ENCODE data around the gene DOCK2.
A peak's percentile ranks its signal among the peaks of the same experiment; 100 is the strongest.

DOCK2 gene

GRCh38 chr5:169634606-169635005, 2.5 kb upstream of the DOCK2 start:
- no peak for TF ChIP-seq CTCF (IDR thresholded peaks at IDR 0.05; ENCODE audit: extremely low read depth, insufficient read depth, missing control alignments)
- in situ Hi-C loops (cut with MboI; ENCODE audit: low pct_unique_long_range_greater_than_20kb, low sequenced_read_pairs, unreplicated experiment) = no loop called here
- DNase-seq (ENCODE audit: low spot score) = no peak

- in situ Hi-C loops (cut with MboI; ENCODE audit: low pct_unique_long_range_greater_than_20kb, low sequenced_read_pairs, unreplicated experiment) = no loop called here
- DNase-seq (ENCODE audit: low spot score) = no peak
- no peak for TF ChIP-seq CTCF (IDR thresholded peaks at IDR 0.05; ENCODE audit: extremely low read depth, insufficient read depth, missing control alignments)
Observed at GRCh38 chr5:169635936-169636335, 1.1 kb upstream of the DOCK2 start.

GRCh38 chr5:169636477-169637084, 494 bp upstream of the DOCK2 start:
- TF ChIP-seq CTCF (IDR thresholded peaks at IDR 0.05; ENCODE audit: extremely low read depth, insufficient read depth, missing control alignments) = no peak
- no peak for DNase-seq (ENCODE audit: low spot score)
- in situ Hi-C loops (cut with MboI; ENCODE audit: low pct_unique_long_range_greater_than_20kb, low sequenced_read_pairs, unreplicated experiment) = no loop called here

- TF ChIP-seq CTCF (IDR thresholded peaks at IDR 0.05; ENCODE audit: extremely low read depth, insufficient read depth, missing control alignments) = no peak
- DNase-seq (ENCODE audit: low spot score) = peak; percentile 69
- in situ Hi-C loops (cut with MboI; ENCODE audit: low pct_unique_long_range_greater_than_20kb, low sequenced_read_pairs, unreplicated experiment) = no loop called here
Observed at GRCh38 chr5:169637549-169638121, 560 bp downstream of the DOCK2 start.

- TF ChIP-seq CTCF (IDR thresholded peaks at IDR 0.05; ENCODE audit: extremely low read depth, insufficient read depth, missing control alignments) = no peak
- no peak for DNase-seq (ENCODE audit: low spot score)
- in situ Hi-C loops (cut with MboI; ENCODE audit: low pct_unique_long_range_greater_than_20kb, low sequenced_read_pairs, unreplicated experiment) = no loop called here
Observed at GRCh38 chr5:169641253-169641652, 4.2 kb downstream of the DOCK2 start.

GRCh38 chr5:169646856-169647255, 9.8 kb downstream of the DOCK2 start:
- peak; percentile 40 for DNase-seq (ENCODE audit: low spot score)
- no peak for TF ChIP-seq CTCF (IDR thresholded peaks at IDR 0.05; ENCODE audit: extremely low read depth, insufficient read depth, missing control alignments)
- in situ Hi-C loops (cut with MboI; ENCODE audit: low pct_unique_long_range_greater_than_20kb, low sequenced_read_pairs, unreplicated experiment) = no loop called here

Measured in GM13977 (cell line).